HS-27A (cell line): ENCODE data around the gene PARD3B.

ENCODE experiments used
- DNase-seq: peaks from one replicate; pipeline ENCODE4 v3.0.0-alpha.2; 2012; ENCODE audit warnings: low read depth, missing footprints

PARD3B gene

GRCh38 chr2:205657579-205657978 lies 1112.3 kb downstream of the PARD3B start:
- no peak for DNase-seq

GRCh38 chr2:205658068-205658467 lies 1112.8 kb downstream of the PARD3B start:
- no peak for DNase-seq

- DNase-seq, result no peak
Observed at GRCh38 chr2:205658572-205658971, 1113.3 kb downstream of the PARD3B start.

GRCh38 chr2:205659922-205660321 lies 1114.6 kb downstream of the PARD3B start:
- DNase-seq, result no peak

- peak; percentile 34 for DNase-seq
Observed at GRCh38 chr2:205660521-205661124, 1115.3 kb downstream of the PARD3B start.

GRCh38 chr2:205661281-205661680 lies 1116.0 kb downstream of the PARD3B start:
- DNase-seq, result no peak

- no peak for DNase-seq
Observed at GRCh38 chr2:205662206-205662965, 1117.1 kb downstream of the PARD3B start.

GRCh38 chr2:205665791-205666190 lies 1120.5 kb downstream of the PARD3B start:
- DNase-seq, result no peak
